Right ventricle myocardium inferior (tissue), 1 donor: ENCODE measurements around the gene TBX15. TPM values are rescaled to one million over a fixed set of nuclear protein-coding genes. Genes with fewer than 3 reads are reported as not detected.

Experiments used
- ATAC-seq: fragments of 200-7000 bp; cut with Tn5 transposase; one replicate; pipeline ENCODE4 v1.9.1; 2020; ENCODE audit warnings: mild to moderate bottlenecking, moderate library complexity
- DNase-seq: peaks from one replicate; pipeline ENCODE4 v3.0.0; 2021; ENCODE audit errors: missing footprints
- intact Hi-C: fragments of 100-400 bp; cut with DNase I; formaldehyde crosslinking; loops from one replicate; pipeline ENCODE4 v1.11.0; 2022
- total RNA-seq: library from RNA; stranded (reverse); fragmentation: NEBNext Ultra II Directional; extraction: Animal tissue kit (Norgen Biotek cat#: 25700); gene quantifications from one replicate; pipeline ENCODE4 v1.2.1, GENCODE V29; 2021
- donor health status: DM: no; HTN: yes; CAD: no; lungs with severe emphysema.

The TBX15 gene
- total RNA-seq, 1 donor from 2014 or later = 0.43 TPM

DNA sequence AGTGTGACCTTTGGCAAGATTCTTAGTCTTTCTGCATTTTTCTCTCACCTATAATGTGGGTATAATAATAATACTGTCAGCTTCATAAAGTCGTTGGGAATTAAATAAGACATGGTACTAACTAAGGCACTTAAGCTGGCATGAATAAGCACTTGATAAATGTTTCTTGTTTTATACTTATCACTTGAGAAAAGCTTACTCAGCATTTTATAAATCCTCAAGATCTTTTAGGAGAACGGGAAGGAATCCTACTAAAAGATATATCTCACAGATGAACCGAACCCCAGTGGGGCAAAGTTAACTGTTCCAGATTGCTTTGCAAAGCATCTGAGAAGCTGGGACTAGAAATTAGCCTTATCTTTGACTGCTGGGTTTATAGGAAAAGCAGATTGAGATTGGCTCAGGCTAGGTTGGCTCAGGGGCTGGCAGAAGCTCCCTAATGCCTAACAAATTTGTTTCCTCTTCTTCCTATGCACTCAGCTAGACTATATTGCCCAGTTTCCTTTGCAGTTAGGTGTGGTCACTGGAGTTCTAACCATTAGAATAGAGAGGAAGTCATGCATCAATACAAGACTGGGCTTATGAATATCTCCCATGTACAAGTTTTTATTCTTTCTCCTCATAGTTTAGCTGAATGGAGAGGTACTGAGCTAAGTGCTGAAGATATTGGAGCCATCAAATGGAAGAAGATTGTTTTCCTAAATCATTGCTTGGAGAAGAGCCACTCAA, 110.3 kb downstream of the TBX15 start:
- intact Hi-C loops = no loop called here

DNA sequence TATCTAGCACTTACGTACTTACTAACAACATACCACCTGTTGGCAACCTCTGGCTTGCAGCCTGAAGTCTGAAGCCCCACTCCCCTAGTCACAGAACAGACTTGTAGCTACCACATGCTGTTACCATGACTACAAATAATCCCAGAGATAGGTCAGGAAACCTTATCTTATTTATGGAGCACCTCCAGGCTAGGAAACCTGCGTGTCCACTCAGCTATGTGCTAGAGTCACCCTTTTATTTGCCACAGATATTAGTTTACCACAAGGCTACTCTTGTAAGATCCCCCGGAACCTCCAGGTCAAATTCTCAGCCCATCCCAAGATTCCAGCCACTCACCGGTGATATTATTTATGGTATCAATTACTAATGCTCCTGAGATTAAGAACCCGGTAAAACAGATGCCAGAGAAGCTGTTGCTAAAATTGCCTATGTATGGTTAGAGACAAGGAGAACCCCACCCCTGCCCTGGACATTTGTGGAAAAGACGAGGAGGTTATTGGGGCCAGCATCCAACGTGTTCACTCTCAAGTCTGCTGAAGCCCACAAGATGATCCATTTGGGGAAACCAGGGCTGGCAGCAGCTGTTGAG, 116.5 kb downstream of the TBX15 start:
- ATAC-seq (no peak), DNase-seq (no peak)
- intact Hi-C loops = no loop called here

More for the DNA sequence above, 110.3 kb downstream of the TBX15 start:
- no peak for DNase-seq
- no peak for ATAC-seq

DNA sequence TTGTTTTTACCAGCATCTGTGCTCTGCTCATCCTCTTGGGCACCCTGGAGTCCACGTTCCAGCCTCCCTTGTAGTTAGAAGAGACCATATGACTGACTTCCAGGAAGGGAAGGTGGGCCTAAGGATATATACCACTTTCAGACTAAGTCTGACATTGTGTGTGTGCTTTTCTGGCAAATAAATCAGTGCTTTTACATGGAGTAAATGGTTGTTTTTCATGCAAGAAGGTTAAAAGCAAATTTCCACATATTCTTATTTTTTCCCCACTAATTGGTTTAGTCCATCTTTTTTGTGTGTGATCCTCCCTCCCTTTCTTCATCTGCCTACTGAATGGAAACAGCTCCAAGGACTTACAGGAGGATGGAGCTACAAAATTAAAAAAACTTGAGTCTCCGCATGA, 119.8 kb downstream of the TBX15 start:
- no peak for DNase-seq
- no peak for ATAC-seq
- intact Hi-C loops = no loop called here

DNA sequence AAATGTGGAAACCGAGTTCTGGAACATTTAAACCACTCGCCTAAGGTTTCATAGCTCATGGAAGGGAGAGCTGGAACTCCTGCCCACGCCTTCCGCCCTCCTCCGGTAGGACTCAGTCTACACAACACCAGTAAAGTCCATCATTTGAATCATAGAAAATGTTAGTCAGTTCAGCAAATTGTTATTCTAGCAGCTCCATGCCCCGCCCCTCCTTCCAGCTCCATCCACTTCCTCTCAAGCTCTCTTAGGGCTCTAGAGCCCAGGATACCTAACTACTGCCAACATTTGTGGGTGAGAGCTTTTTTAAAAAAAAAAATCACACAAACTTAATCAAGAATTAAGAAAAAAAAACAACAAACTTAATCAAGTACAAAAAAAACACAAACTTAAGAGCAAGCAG, 121.8 kb downstream of the TBX15 start:
- ATAC-seq = no peak
- no peak for DNase-seq
- intact Hi-C loops = no loop called here

DNA sequence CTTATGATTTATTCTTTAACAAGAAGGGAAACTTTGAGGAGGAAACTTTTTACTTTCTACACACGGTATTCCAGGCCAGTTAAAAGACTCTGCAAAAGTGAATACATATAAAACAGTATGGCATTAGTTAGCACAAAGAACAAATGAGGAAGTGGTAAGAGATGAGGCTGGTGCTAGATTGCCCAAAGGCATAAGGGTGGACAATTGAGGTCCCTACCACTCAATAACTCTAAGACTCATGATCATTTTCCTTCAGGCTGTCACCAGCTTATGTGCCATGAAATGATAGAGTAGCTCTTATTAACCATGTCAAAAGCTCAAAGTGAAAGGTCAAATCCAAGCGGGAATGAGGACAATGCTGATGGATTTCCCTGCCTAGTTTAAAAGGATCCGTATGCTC, 124.5 kb downstream of the TBX15 start:
- no peak for ATAC-seq
- DNase-seq = no peak
- intact Hi-C loops = no loop called here

DNA sequence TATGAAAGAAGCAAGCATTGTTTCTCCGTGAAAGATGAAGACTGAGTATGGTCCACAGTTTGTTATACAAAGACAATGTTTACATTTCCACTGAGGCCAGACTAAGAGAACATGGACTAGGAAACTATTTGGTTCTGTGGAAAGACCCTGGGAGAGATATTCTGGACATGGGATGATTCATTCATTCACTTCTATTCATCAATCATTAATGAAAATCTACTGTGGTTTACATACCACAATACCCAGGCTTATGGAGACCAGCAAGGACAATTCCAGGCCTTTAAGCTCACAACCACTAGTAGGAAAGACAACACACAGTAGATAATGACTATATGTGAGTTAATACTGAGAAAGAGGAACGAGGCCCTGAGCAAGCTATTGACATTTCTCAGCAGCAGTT, 125.4 kb downstream of the TBX15 start:
- intact Hi-C loops = no loop called here
- ATAC-seq (no peak), DNase-seq (no peak)

DNA sequence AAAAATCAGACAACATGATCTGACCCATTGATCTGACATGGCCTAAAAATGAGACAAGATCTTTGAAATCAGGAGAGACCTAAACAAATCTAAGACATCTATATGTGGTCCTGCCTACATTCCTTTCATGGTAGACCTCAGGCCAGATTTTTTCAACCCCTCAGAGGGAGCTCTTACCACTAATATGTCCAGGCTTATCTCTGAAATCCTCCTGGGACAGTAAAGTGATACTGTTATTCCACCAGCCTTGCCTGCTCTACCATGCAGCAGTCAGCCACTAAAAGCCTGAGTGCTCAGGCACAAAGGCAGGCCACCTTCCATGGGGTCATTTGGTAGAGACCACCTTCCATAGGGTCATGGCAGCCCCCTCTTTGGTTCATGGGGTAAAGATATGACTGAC, 126.9 kb downstream of the TBX15 start:
- intact Hi-C loops = no loop called here
- no peak for ATAC-seq
- DNase-seq = no peak

DNA sequence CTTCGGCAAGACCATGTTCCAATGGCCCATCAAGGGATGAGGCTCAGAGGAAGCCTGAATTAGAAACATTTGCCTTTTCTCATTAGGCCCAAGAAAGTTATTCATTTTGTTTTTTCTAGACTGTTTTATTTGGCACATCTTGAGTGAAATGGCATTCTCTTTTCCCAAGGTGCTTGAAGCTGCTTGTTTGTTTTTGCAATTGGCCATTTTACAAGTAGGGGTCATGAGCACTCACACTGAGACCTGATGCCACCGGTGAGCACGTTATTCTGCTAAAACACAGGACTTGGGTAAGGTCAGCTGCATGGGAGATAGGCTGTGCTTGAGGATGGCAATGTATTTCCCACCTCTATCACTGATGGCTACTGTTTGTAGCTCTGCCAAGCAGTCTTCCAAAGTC, 128.1 kb downstream of the TBX15 start:
- no peak for ATAC-seq
- intact Hi-C loops = no loop called here
- no peak for DNase-seq

DNA sequence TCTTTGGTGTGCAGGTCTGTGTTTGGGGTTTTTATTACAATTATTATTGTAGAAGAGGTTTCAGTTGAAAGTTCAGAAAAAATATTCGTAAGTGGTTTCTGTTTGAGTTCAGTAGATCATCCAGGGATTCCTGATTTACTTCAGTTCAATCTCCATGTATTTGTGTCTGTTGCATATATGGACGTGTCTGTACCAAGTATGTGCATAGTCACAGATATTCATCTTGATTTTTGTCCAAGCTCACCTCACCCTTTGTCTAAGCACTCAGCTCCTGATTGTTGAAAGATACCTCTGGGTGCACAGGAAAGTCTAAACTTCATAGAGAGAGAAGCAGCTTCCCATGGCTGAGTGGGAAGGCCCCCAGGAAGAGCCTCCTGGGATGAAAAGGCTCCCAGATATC, 141.7 kb downstream of the TBX15 start:
- intact Hi-C loops = no loop called here
- DNase-seq (no peak), ATAC-seq (no peak)

DNA sequence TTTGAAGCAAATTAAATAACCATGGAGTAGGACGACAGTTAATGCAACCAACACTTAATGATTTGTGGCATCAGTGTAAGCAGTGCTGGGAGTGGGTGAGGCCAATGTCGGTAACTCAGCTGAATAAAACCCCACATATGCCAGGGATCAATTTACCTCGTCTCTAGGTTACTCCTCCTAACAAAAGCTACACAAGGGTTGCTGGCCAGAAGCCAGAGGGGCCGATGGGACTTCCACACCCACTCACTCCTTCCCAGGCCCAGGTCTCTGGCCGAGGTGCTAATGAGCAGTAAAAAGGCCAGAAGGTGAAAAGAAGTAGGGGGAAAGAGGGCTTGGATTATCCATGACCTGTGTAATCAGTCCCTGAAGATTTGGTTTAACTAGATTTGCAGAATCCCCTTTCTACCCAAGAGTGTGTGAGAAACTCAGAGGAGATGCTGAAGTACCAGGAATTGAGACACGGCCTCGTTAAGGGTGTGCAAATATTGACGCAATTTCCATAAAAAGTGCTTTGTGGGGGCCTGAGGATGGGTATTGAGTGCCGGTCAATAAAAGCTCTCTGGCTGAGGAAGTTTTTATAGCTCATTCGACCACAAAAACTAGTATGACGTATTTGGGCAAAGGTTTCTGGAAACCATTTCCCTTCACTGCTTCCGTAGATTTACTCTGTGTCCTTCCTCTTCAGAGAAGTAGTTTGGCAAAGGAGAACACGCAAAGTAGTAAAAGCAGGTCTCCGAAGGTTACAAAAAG, 145.5 kb downstream of the TBX15 start:
- DNase-seq (no peak), ATAC-seq (no peak)
- intact Hi-C loops = no loop called here

DNA sequence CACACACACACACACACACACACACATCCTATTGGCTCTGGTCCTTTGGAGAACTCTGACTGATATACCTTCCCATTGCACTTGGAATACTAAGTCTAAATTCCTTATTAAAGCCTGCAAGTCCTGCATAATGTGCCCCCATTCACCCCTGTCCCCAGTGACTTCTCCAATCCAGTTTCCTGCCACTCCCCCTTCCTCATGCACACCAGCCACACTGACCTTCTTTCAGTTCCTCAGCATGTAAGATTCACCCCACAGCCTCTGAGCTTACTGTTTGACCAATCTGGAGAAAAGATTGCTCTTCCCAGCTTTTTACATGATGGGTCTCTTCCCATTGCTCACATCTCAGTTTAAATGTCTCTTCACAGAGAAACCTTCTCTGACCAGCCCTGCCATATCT, 146.6 kb downstream of the TBX15 start:
- ATAC-seq = no peak
- intact Hi-C loops = no loop called here

More for the DNA sequence above, 146.6 kb downstream of the TBX15 start:
- DNase-seq = no peak

Other genes starting within 250 kb of the TBX15 start
- 5.8 TPM for gene WARS2, start 152.3 kb upstream of the TBX15 start, total RNA-seq